ENCODE data around the gene MAP6.
A peak's percentile ranks its signal among the peaks of the same experiment; 100 is the strongest.

MAP6 gene

GRCh38 chr11:75547177-75547576, 121.7 kb downstream of the MAP6 start:
- in situ Hi-C loops (cut with MboI; ENCODE audit: low sequenced_read_pairs, unreplicated experiment) = no loop called here
- DNase-seq (ENCODE audit: low spot score) = no peak
- TF ChIP-seq, protein P1, sequence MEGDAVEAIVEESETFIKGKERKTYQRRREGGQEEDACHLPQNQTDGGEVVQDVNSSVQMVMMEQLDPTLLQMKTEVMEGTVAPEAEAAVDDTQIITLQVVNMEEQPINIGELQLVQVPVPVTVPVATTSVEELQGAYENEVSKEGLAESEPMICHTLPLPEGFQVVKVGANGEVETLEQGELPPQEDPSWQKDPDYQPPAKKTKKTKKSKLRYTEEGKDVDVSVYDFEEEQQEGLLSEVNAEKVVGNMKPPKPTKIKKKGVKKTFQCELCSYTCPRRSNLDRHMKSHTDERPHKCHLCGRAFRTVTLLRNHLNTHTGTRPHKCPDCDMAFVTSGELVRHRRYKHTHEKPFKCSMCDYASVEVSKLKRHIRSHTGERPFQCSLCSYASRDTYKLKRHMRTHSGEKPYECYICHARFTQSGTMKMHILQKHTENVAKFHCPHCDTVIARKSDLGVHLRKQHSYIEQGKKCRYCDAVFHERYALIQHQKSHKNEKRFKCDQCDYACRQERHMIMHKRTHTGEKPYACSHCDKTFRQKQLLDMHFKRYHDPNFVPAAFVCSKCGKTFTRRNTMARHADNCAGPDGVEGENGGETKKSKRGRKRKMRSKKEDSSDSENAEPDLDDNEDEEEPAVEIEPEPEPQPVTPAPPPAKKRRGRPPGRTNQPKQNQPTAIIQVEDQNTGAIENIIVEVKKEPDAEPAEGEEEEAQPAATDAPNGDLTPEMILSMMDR (IDR thresholded peaks at IDR 0.05; ENCODE audit: borderline replicate concordance, control extremely low read depth, extremely low read depth, insufficient read depth, missing control alignments) = no peak

DNA sequence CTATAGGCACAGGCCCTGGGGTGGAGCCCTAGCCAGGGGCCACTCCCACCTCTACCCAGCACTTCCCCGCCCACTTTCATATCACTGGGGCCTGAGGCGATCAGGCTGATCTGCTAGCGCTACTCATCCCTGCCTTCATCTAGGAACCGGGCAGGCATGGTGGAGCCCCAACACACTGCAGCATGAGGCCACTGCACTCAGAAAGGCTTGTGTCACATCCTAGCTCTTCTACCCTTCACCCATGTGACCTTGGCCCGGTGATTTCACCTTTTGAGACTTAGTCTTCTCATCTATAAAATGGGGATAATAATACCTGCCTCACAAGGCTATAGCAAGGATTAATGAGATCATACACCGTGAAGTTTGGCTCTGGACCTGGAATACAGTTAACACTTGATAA, 125.0 kb downstream of the MAP6 start:
- DNase-seq (ENCODE audit: low spot score) = peak; percentile 37
- in situ Hi-C loops (cut with MboI; ENCODE audit: low sequenced_read_pairs, unreplicated experiment) = no loop called here

DNA sequence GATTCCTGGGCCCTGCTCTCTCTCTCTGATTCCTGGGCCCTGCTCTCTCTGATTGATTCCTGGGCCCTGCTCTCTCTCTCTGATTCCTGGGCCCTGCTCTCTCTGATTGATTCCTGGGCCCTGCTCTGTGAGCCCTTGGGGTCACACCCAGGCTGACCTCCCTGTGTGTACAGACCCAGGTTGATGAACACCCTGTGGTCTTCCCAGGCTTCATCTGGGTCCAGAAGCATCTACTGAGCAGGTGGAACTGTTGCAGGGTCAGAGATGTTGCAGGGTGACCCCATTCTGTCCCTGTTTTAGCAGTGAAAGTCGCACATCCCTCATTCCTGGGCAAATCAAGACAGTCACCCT, 126.8 kb downstream of the MAP6 start:
- DNase-seq (ENCODE audit: low spot score) = no peak
- TF ChIP-seq, protein P1 (IDR thresholded peaks at IDR 0.05; ENCODE audit: borderline replicate concordance, control extremely low read depth, extremely low read depth, insufficient read depth, missing control alignments) = no peak
- in situ Hi-C loops (cut with MboI; ENCODE audit: low sequenced_read_pairs, unreplicated experiment) = no loop called here

More for the DNA sequence above, 125.0 kb downstream of the MAP6 start:
- TF ChIP-seq, protein P1 (IDR thresholded peaks at IDR 0.05; ENCODE audit: borderline replicate concordance, control extremely low read depth, extremely low read depth, insufficient read depth, missing control alignments) = no peak

DNA sequence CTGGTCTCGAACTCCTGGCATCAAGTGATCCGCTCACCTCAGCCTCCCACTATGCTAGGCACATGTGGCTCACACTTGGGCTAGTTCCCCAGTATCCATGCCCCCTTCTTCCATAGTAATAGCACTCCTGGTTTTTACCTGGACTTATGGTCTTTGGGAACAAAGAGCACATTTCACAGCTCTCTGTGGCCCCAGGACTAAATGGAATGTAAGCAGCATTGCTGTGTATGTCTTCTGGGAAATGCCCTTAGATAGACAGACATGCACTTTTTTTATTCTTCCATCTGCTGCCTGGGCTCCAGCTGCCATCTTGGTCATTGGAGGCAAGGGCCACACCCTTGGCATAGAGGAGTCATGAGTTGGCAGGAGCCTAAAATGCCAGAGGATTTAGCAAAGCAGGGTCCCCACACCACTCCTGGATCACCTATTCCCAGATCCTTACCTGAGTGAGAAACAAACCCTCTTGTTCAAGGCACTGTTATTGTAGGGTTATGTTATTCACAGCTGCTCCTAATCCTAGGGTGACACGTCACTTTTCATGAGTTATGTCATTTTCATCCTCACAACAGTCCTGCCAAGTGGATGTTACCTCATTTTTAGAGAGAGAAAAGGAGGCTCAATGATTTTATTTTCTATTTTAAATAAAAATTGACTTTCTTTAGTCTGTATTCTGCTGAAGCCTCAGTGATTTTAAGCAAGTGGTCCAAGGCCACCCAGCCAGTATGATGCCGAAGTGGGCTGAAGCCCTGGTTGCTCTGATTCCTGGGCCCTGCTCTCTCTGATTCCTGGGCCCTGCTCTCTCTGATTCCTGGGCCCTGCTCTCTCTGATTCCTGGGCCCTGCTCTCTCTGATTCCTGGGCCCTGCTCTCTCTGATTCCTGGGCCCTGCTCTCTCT, 127.4 kb downstream of the MAP6 start:
- DNase-seq (ENCODE audit: low spot score) = no peak
- TF ChIP-seq, protein P1 (IDR thresholded peaks at IDR 0.05; ENCODE audit: borderline replicate concordance, control extremely low read depth, extremely low read depth, insufficient read depth, missing control alignments) = no peak
- in situ Hi-C loops (cut with MboI; ENCODE audit: low sequenced_read_pairs, unreplicated experiment) = no loop called here

- DNase-seq (ENCODE audit: low spot score) = no peak
- in situ Hi-C loops (cut with MboI; ENCODE audit: low sequenced_read_pairs, unreplicated experiment) = no loop called here
- TF ChIP-seq, protein P1 (IDR thresholded peaks at IDR 0.05; ENCODE audit: borderline replicate concordance, control extremely low read depth, extremely low read depth, insufficient read depth, missing control alignments) = no peak
Measured at GRCh38 chr11:75539459-75540334, 129.1 kb downstream of the MAP6 start.

DNA sequence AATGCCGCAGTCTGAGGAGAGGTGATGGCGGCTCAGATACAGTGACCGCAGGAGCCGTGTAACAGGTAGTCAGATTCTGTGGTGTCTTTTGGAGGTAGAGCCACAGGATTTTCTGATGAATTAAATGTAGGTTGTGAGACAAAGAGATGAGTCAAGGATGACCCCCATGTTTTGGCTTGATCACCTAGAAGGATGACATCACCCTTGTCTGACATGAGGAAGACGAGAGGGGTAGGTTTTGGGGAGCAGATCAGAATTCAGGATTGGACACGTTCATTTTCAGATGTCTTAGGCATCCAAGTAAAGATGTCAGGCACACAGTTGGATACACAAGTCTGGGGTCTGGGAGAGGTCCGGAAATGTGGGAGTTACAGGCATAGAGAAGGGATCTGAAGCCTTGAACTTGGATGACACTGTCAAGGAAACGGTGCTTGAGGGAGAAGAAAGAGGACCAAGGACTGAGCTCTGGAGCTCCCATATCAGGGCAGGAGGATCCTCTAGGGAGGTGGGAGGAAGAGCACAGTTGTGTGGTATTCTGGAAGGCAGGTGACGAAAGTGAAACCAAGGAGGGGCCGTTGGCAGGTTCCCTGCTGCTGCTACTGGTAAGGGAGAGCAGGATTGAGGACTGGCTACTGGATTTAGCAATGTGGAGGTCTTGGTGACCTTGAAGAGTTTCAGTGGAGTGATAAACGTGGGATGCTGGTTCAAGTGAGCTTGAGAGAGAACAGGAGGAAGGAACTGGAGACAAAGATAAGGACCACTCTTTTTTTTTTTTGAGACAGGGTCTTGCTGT, 130.5 kb downstream of the MAP6 start:
- in situ Hi-C loops (cut with MboI; ENCODE audit: low sequenced_read_pairs, unreplicated experiment) = no loop called here
- no peak for DNase-seq (ENCODE audit: low spot score)
- TF ChIP-seq, protein P1 (IDR thresholded peaks at IDR 0.05; ENCODE audit: borderline replicate concordance, control extremely low read depth, extremely low read depth, insufficient read depth, missing control alignments) = no peak

All from GM13976 (cell line).